Spleen (tissue), 7 donors: Measurements from ENCODE around the gene FCRL2.

Experiments
- POLR2A ChIP-seq, 3 donors: fragments of 450-650 bp; IDR thresholded peaks; one replicate each; pipeline ENCODE4 v1.5.1; 2017; ENCODE audit warnings: antibody characterized with exemption in 3 of 3, mild to moderate bottlenecking in 1 of 3
- POLR2AphosphoS5 ChIP-seq, 3 donors: sonication (generic); formaldehyde crosslinking; IDR thresholded peaks; one replicate each; pipeline ENCODE4 v1.5.1; 2017; ENCODE audit warnings: antibody characterized with exemption in 3 of 3
- TF ChIP-seq, protein P1 (sequence below), 11 experiments: fragments of 200-600 bp in 7 of 11; fragments of 450-650 bp in 4 of 11; sonication (generic) in 4 of 11; IDR thresholded peaks in 8 of 11; conservative IDR thresholded peaks in 3 of 11; 1 replicate in 7 of 11; 2 replicates in 4 of 11; pipeline versions ENCODE4 v1.4.0 to v1.8.0; 2016 to 2021; ENCODE audit warnings: antibody characterized with exemption in 11 of 11, inconsistent platforms in 4 of 11, mild to moderate bottlenecking in 1 of 11
- donor health status: DM: no; HTN: no; CAD: no; lungs with moderate emphysema.
- donor health status: DM: no; HTN: no; CAD: no.
- donor health status: DM: no; HTN: no; CAD: no.

DNA sequence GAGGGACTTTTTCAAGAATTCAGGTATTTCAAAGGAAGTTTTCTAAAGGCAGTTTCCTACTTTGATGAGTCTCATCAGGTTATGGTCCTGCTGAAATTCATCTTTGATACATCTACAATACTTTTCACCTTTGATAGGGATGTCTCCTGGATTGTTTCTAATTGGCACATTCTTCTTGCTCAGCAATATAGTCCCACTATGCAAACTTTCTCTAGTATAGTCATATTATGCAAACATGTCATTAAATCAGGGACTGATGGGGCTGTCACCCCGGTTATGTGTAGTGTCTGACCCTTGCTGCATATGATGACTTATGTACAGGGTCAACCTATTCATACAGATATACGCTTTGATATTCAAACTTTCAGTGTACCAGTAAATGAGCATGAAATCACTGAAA, 43.4 kb upstream of the FCRL2 start:
- no peak for TF ChIP-seq POLR2AphosphoS5 (IDR thresholded peaks at IDR 0.05)
- TF ChIP-seq, protein P1, sequence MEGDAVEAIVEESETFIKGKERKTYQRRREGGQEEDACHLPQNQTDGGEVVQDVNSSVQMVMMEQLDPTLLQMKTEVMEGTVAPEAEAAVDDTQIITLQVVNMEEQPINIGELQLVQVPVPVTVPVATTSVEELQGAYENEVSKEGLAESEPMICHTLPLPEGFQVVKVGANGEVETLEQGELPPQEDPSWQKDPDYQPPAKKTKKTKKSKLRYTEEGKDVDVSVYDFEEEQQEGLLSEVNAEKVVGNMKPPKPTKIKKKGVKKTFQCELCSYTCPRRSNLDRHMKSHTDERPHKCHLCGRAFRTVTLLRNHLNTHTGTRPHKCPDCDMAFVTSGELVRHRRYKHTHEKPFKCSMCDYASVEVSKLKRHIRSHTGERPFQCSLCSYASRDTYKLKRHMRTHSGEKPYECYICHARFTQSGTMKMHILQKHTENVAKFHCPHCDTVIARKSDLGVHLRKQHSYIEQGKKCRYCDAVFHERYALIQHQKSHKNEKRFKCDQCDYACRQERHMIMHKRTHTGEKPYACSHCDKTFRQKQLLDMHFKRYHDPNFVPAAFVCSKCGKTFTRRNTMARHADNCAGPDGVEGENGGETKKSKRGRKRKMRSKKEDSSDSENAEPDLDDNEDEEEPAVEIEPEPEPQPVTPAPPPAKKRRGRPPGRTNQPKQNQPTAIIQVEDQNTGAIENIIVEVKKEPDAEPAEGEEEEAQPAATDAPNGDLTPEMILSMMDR (IDR thresholded peaks at IDR 0.05 in 8 of 11, conservative IDR thresholded peaks at IDR 0.05 in 3 of 11) = no peak
- no peak for TF ChIP-seq POLR2A (IDR thresholded peaks at IDR 0.05)
